Measurements from ENCODE around the gene RYR3.
"Not testable (repeated sequence)": the region's sequence is repeated elsewhere in the genome, so short reads cannot be mapped to it uniquely, and the experiment has no call there.

RYR3 gene

DNA sequence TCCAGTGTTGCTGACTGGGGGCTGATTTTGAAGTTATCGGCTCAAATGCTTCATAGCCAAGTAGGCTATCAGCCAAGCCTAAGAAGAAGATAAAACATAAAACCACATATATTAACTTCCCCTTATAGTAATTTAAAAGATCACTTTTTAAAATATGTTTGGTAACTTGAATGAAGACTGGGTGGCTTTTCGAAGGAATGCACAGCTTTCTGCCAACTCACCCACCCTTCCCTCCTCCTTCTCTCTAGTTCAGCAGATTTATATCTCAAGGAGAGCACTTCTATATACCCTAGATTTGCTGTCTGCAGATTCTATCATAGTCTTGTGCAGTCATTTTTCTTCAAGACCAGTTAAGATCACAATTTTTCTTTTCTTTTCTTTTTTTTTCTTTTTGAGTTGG is 468.1 kb downstream of the RYR3 start:
- no peak for DNase-seq (ENCODE audit: low spot score)

DNA sequence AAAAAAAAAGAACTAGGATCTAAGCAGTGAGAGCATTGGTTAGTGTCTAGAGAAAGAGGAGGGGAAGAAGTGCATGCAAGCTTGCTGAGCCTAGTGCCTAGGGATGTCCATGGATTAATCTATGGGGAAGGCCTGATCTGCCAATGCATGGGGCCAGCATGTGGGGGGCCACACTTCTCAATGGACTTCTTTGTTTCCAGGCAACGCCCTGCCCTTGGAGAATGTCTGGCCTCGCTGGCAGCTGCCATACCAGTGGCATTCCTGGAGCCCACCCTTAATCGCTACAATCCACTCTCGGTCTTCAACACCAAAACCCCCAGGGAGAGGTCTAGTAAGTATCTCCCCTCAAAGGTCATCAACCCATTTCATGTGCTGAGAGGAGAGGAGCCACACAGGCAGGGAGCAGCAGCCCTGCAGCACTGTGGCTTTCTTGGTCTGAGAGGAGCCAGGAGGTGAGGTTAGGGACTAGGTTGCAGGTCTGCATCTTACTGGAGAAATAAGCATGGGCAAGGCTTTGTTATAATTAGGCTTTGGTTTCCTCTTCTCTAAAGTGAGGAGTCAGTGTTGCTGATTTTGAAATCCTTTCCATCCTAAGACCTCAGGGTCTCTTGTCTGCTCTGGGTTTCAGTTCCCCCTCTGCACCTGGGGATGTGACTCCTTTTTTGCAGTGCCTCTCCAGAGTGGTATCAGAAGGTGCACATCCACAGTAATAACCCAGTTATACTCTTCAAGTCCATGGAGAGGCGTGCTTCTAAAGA is 469.4 kb downstream of the RYR3 start:
- DNase-seq (ENCODE audit: low spot score) = no peak

GRCh38 chr15:33782966-33783365 is 472.2 kb downstream of the RYR3 start:
- DNase-seq (ENCODE audit: low spot score) = no peak

GRCh38 chr15:33785366-33785765 is 474.6 kb downstream of the RYR3 start:
- DNase-seq (ENCODE audit: low spot score) = no peak

DNA sequence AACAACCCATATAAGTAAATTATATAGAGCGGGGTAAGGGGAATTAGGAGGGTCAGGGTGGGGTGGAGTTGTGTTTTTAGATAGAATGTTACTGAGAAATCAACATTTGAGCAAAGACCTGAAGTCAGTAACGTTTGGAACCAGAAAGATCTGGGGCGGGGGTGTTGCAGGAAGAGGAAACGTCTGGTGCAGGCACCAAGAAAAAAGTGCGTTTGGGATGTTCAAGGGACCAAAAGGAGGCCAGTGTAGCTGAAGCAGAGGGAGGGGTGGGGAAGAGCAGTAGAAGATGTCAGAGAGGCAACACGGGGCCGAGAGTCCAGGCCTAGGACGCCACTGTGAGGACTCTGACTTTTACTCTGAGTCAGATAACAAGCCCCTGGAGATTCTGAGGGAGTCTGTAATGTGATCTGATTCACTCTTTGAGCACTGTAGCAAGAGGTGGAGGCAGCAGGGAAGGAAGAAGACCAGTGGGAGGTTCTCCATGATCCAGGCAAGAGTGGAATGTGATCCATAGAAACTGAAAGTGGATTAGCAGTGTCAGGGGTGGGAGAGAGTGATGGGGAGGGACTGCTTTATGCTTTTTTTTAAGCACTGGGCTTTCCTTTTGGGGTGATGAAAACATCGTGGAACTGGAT is 478.3 kb downstream of the RYR3 start:
- DNase-seq (ENCODE audit: low spot score) = no peak

- no peak for DNase-seq (ENCODE audit: low spot score)
Measured at GRCh38 chr15:33794453-33794852, 483.7 kb downstream of the RYR3 start.

GRCh38 chr15:33795070-33795469 is 484.3 kb downstream of the RYR3 start:
- DNase-seq (ENCODE audit: low spot score) = no peak

GRCh38 chr15:33797651-33798050 is 486.9 kb downstream of the RYR3 start:
- no peak for DNase-seq (ENCODE audit: low spot score)

- DNase-seq (ENCODE audit: low spot score) = no peak
Measured at GRCh38 chr15:33801954-33802353, 491.2 kb downstream of the RYR3 start.

GRCh38 chr15:33807665-33808064 is 496.9 kb downstream of the RYR3 start:
- DNase-seq (ENCODE audit: low spot score) = no peak

GRCh38 chr15:33808720-33809457 is 498.1 kb downstream of the RYR3 start:
- no peak for DNase-seq (ENCODE audit: low spot score)

DNA sequence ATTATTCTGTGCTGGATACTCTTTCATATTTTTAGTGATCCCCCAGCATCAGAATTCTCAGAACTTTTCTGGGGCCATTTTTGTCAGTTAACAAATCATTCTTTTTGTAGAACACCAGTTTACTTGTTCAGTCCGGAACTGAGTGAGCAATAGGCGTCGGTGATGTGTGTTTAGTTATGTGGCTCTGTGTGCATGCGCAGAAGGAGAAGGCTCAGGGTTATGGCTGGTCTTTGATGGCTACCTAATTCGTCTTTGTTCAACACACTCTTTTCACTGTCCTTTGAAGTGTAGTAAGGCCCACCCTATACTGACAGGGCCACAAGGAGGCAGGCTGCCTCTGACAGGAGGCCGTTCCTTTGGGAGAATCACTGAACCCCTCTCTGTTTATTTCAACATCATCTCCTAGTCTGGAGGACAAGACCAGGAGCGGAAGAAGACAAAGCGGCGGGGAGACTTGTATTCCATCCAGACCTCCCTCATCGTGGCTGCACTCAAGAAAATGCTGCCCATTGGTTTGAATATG is 499.4 kb downstream of the RYR3 start:
- DNase-seq (ENCODE audit: low spot score) = no peak

GRCh38 chr15:33810806-33811205 is 500.0 kb downstream of the RYR3 start:
- no peak for DNase-seq (ENCODE audit: low spot score)

- DNase-seq (ENCODE audit: low spot score) = no peak
Measured at GRCh38 chr15:33813891-33814290, 503.1 kb downstream of the RYR3 start.

- DNase-seq (ENCODE audit: low spot score) = not testable (repeated sequence)
Measured at GRCh38 chr15:33819499-33819898, 508.7 kb downstream of the RYR3 start.

DNA sequence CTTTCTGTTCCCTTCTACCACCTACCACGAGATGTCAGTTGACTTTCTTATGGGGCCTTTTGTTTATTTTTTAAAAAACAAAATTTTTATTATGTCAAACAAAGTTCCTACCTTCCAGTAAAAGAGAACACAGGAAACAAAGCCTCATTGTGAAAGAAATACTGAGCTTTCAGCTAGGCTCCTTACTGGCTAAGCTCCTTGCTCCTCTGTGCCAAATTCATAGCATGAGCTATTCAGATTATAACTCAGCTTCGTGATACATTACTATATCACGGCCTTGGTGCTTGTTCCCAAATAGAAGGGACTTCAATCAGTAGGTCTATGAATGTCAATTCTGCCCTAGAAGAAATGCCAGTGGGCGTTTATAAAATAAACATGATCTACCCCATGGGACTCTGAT is 511.7 kb downstream of the RYR3 start:
- no peak for DNase-seq (ENCODE audit: low spot score)

- no peak for DNase-seq (ENCODE audit: low spot score)
Measured at GRCh38 chr15:33823119-33823518, 512.4 kb downstream of the RYR3 start.

- DNase-seq (ENCODE audit: low spot score) = no peak
Measured at GRCh38 chr15:33825453-33825852, 514.7 kb downstream of the RYR3 start.

DNA sequence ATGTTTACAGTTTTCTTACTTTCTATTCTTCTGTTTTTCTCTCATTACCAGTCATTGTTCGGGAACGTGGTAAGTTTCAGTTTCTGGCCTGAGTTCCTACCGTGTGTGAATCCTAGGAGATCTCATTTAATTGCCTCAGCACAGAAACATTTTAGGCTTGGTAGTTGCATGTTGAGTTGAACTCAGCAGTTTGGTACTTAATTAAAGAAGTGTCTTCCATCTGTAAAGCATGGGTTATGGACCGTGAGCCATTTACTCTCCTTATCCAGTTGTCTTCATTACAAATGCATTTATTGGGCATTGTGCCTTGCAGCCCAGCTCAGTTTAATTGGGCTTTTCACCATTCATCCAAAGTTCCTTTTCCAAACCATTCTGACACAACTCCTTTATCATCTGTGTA is 515.4 kb downstream of the RYR3 start:
- no peak for DNase-seq (ENCODE audit: low spot score)

DNA sequence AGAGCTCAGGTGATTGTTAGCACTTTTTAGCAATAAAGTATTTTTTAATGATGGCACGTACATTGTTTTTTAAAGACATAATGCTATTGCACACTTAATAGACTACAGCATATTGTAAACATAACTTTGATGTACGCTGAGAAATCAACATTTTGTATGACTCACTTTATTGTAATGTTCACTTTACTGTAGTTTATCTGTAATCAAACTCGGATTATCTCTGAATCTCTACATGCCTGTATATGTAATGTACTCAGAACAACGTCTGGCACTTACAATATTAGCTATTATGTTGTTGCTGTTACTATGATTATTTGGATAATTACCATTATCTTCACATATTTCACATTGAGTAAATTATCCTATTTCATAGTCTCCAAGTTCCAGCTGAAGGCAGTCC is 519.6 kb downstream of the RYR3 start:
- DNase-seq (ENCODE audit: low spot score) = no peak

DNA sequence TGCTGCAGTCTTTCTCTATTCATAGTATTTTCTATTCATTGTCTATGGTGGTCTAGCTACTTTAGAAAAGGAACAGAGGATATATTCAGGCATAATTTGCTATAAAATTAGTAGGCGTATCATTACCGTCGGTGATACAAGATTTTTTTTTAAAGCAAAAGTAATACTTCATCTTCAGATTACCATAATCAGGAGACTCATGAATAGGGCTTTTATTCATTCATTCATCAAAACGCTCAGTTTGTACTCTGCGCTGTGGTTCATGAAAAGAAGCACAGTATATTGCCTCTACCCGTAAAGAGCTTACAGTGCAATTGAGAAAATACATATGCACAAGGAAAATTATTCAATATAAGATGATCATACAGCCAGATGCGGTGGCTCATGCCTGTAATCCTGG is 520.9 kb downstream of the RYR3 start:
- no peak for DNase-seq (ENCODE audit: low spot score)

DNA sequence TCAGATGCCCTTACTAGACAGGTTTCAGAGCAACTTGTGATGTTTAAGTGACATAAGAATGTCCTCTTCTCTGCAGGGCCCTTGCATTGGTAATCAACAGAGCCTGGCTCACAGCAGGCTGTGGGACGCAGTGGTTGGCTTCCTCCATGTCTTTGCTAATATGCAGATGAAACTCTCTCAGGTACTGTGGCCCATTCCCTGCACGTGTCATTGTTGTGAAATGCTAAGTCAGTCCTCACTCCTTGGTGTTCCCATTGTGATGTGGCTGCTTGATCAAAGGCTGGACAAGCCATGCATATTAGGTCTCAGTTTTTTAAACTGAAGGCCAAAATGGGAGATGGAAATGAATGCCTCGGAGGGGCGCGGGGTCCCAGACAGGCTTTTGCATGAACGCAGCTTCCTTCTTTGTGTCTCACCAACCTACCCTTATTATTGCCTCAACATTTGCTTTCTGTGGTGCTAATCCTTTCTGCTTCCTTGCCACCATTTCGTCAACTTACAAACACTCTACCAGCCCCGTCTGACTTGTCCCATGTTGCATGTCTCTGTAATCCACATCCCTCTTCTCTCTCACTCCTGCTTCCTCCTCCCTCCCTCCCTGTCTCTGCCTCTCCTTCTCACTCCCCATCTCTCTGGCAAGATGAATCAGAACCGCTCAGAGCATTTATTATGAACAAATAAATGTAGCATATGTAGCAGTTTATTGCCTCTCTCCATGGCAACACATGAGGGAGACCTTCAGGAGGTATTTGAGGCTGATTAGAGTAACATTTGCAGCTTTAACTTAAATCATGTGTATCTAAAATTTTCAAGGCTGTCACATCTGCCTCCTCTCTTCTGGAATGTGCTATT is 524.4 kb downstream of the RYR3 start:
- no peak for DNase-seq (ENCODE audit: low spot score)
